ENCODE data around the gene PDGFRB.

GRCh38 chr5:150121448-150122157 lies 34.0 kb downstream of the PDGFRB start:
- TF ChIP-seq CTCF (conservative IDR thresholded peaks at IDR 0.05): no peak
- TF ChIP-seq EZH2 (IDR thresholded peaks at IDR 0.05; ENCODE audit: low read depth): no peak

All from PC-9 (cell line).